ENCODE results near the gene KCND2. TPM values are rescaled to one million over a fixed set of nuclear protein-coding genes. Genes with fewer than 3 reads are reported as not detected.

KCND2 gene
- total RNA-seq, 1 experiment from 2014 or later = not detected

DNA sequence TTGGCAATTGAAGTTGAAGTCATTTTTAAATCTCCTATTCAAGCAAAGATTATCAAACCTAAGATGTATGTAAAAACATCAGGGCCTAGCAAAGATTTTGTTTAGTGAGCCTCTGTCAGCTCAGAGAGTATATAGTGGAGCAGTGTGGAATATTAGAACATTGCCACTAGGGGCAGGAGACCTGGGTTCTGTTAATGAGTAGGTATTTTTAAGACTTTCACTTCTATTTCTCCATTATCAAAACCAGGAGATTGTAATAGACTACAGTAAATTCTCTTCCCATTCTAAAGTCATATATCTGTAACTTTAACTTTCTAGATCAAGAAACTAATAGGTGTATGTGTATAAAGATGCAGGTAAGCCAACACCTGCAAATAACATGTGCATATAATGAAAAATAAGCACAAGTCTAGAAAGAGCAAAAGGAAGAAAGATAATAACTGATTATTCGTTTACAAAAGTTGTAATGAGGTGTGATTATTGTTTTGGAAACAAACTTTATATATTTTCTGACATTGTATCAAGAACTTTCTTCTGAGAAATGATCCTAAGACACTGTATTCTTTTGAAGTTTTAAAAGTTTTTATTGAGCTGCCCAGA, 64.4 kb downstream of the KCND2 start:
- no peak overlapping the region for H3K4me3 ChIP-seq
- peaks cover 5% of the 10 kb centered on the region; the same call in 1 of the 2 replicates for H3K27me3 ChIP-seq (replicated peaks)
- no peaks in the 10 kb centered on the region for H3K4me1 ChIP-seq (replicated peaks)
- H3K36me3 ChIP-seq = no peaks in the 10 kb centered on the region
- no peak for DNase-seq (ENCODE audit: low read depth in 1 of 2, low spot score in 2 of 2)
- no peaks in the 10 kb centered on the region for H3K9me3 ChIP-seq (replicated peaks)
- no peak overlapping the region for H3K27ac ChIP-seq

GRCh38 chr7:120344276-120344675, 71.3 kb downstream of the KCND2 start:
- no peaks in the 10 kb centered on the region for H3K9me3 ChIP-seq (replicated peaks)
- DNase-seq (ENCODE audit: low read depth in 1 of 2, low spot score in 2 of 2) = no peak
- no peaks in the 10 kb centered on the region for H3K36me3 ChIP-seq
- no peak overlapping the region for H3K4me3 ChIP-seq
- H3K4me1 ChIP-seq (replicated peaks) = no peaks in the 10 kb centered on the region
- H3K27ac ChIP-seq = no peak overlapping the region
- no peaks in the 10 kb centered on the region for H3K27me3 ChIP-seq (replicated peaks)

DNA sequence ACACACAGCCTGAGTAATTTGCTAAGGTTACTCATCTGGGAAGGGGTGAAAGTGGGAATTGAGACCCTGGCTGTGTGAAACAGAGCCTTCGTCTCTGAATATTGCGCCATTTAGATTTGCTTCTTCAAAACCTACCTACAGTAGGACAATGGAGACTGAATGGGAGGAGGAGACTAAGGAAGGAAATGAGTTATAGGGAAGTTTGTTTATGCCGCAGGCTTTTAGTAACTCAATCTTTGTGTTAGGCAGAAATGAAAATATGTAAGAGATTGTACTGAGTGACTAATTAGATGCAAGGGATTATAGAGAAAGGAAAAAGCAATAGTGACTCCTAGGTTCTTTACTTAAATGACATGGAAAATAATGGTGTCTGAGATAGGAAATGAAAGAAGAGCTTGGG, 80.2 kb downstream of the KCND2 start:
- no peaks in the 10 kb centered on the region for H3K9me3 ChIP-seq (replicated peaks)
- DNase-seq (ENCODE audit: low read depth in 1 of 2, low spot score in 2 of 2) = no peak
- H3K36me3 ChIP-seq = no peaks in the 10 kb centered on the region
- H3K4me1 ChIP-seq (replicated peaks) = no peaks in the 10 kb centered on the region
- no peaks in the 10 kb centered on the region for H3K27me3 ChIP-seq (replicated peaks)
- no peak overlapping the region for H3K4me3 ChIP-seq
- no peak overlapping the region for H3K27ac ChIP-seq

- no peaks in the 10 kb centered on the region for H3K27me3 ChIP-seq (replicated peaks)
- H3K27ac ChIP-seq = no peak overlapping the region
- no peaks in the 10 kb centered on the region for H3K36me3 ChIP-seq
- DNase-seq (ENCODE audit: low read depth in 1 of 2, low spot score in 2 of 2) = no peak
- no peak overlapping the region for H3K4me3 ChIP-seq
- H3K9me3 ChIP-seq (replicated peaks) = no peaks in the 10 kb centered on the region
- H3K4me1 ChIP-seq (replicated peaks) = no peaks in the 10 kb centered on the region
These were observed 87.9 kb downstream of the KCND2 start for GRCh38 chr7:120360918-120361317.

DNA sequence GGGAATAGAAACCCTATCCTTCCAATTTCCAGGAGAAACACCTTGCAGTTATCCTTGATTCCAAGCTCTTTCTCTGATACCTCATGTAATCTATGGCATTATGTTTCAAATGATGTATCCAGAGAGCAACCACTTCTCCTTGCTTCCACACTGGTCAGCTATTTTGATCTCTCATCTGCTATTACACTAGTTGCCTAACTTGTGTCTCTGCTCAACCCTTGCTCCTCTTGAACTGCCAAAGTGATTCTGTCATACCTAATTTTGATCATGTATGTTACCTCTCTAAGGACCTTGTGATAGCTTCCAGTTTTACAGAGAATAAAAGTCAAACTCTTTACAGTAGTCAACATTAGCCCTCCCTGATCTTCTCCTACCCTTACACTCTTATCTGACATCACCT, 90.4 kb downstream of the KCND2 start:
- Histone ChIP-seq H3K27me3 (replicated peaks) (peaks cover 7% of the 10 kb centered on the region; the same call in 1 of the 2 replicates), H3K9me3 (replicated peaks) (no peaks in the 10 kb centered on the region), H3K4me3 (no peak overlapping the region), H3K36me3 (no peaks in the 10 kb centered on the region), H3K27ac (no peak overlapping the region), H3K4me1 (replicated peaks) (no peaks in the 10 kb centered on the region)
- DNase-seq (ENCODE audit: low read depth in 1 of 2, low spot score in 2 of 2) = no peak

- Histone ChIP-seq H3K9me3 (replicated peaks) (no peaks in the 10 kb centered on the region), H3K4me1 (replicated peaks) (no peaks in the 10 kb centered on the region), H3K27me3 (replicated peaks) (peaks cover 7% of the 10 kb centered on the region; the same call in 1 of the 2 replicates), H3K27ac (no peak overlapping the region), H3K4me3 (no peak overlapping the region), H3K36me3 (no peaks in the 10 kb centered on the region)
- DNase-seq (ENCODE audit: low read depth in 1 of 2, low spot score in 2 of 2) = no peak
These were observed 98.0 kb downstream of the KCND2 start for GRCh38 chr7:120370954-120371353.

- no peaks in the 10 kb centered on the region for H3K27me3 ChIP-seq (replicated peaks)
- H3K36me3 ChIP-seq = no peaks in the 10 kb centered on the region
- H3K4me3 ChIP-seq = no peak overlapping the region
- H3K9me3 ChIP-seq (replicated peaks) = no peaks in the 10 kb centered on the region
- no peaks in the 10 kb centered on the region for H3K4me1 ChIP-seq (replicated peaks)
- DNase-seq (ENCODE audit: low read depth in 1 of 2, low spot score in 2 of 2) = no peak
- no peak overlapping the region for H3K27ac ChIP-seq
These were observed 100.2 kb downstream of the KCND2 start for GRCh38 chr7:120373174-120373573.

- no peaks in the 10 kb centered on the region for H3K27me3 ChIP-seq (replicated peaks)
- H3K27ac ChIP-seq = no peak overlapping the region
- no peak for DNase-seq (ENCODE audit: low read depth in 1 of 2, low spot score in 2 of 2)
- no peaks in the 10 kb centered on the region for H3K4me1 ChIP-seq (replicated peaks)
- H3K9me3 ChIP-seq (replicated peaks) = no peaks in the 10 kb centered on the region
- no peak overlapping the region for H3K4me3 ChIP-seq
- H3K36me3 ChIP-seq = no peaks in the 10 kb centered on the region
These were observed 121.6 kb downstream of the KCND2 start for GRCh38 chr7:120394595-120394994.

DNA sequence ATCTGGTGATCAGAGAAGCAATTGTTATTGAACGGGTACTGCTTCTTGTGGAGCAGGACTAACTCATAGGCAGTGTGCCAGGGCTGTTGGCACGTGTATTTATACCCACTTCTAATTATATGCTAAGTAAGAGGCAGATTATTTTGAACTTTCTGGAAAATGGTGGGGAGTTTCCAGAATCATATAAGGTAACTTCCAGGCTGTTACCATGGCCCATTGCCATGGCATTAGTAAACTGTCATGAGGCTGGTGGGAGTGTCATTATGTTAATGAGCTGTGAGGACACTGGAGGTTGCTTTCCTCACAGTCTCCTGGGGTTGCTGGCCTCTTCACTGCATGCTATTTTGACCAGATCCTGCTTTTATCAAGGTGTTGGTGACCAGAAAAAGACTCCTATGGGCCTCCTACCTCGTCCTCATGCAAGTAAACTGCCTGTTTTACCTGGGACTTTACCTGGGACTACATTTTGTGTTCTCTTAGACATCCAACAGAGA, 122.6 kb downstream of the KCND2 start:
- Histone ChIP-seq H3K4me3 (no peak overlapping the region), H3K27ac (no peak overlapping the region), H3K9me3 (replicated peaks) (no peaks in the 10 kb centered on the region), H3K36me3 (no peaks in the 10 kb centered on the region), H3K27me3 (replicated peaks) (no peaks in the 10 kb centered on the region), H3K4me1 (replicated peaks) (no peaks in the 10 kb centered on the region)
- DNase-seq (ENCODE audit: low read depth in 1 of 2, low spot score in 2 of 2) = no peak

DNA sequence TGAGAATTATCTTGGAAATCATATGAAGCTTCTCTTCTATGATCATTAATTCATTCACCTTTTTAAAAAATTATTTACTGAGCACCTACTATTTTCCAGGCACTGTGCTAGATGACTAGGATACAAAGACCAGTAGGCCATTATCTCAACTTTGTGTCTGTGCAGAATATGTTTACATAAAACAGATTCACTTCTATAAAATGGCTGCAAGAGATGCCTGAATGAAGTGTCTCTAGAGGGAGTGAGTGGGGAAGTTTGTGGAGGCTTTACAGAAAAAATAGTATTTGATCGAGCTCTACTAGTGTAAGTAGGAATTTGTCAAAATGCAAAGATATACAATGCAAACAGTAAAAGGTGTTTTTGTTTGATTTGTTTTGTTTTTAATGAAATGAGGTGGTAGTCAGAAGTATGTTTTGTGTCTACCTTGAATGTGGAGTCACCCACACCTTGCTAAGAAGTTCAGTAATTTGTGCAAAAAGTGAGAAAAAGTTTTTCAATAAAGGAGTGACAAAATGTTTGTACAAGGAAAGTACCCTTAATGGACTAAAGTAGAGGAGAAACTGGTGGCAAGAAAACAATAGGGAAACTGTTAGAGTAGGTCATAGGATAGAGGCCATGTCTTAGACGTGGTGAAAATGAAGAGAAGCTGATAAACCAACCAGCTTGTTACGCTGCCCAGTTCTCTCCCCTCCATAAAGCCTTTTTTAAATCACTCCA, 125.5 kb downstream of the KCND2 start:
- no peaks in the 10 kb centered on the region for H3K36me3 ChIP-seq
- H3K4me1 ChIP-seq (replicated peaks) = peaks cover 5% of the 10 kb centered on the region
- H3K27ac ChIP-seq = no peak overlapping the region
- H3K4me3 ChIP-seq = no peak overlapping the region
- no peaks in the 10 kb centered on the region for H3K9me3 ChIP-seq (replicated peaks)
- no peak for DNase-seq (ENCODE audit: low read depth in 1 of 2, low spot score in 2 of 2)
- no peaks in the 10 kb centered on the region for H3K27me3 ChIP-seq (replicated peaks)

DNA sequence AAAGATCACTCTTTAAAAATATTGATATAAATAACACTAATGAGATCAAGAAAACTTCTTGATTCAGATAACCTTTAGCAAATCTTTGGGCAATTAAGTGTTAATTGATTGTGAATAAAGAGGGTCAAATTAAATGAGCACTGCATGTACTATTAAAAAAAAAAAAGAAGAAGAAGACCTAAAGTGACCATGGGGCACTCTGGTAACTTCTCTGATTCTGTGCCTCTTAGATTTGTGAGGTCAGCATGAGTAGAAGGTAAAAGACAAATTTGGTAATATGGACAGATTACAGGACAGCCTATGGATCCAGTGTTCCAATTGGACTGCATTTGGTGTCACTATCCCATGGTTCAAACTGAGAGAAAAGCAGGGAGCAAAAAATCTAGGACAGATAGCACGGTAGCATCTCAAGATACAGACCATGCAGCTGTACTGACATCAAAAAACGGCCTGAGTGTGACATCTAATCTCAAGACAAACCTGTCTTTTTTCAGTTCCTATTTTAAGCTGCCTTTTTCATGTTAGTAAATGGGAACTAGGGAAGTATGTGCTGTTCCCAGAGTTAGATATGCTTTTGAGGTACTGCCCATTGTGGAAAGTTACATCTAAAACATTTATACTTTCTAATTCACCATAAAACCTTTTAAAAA, 128.0 kb downstream of the KCND2 start:
- no peaks in the 10 kb centered on the region for H3K9me3 ChIP-seq (replicated peaks)
- H3K27ac ChIP-seq = no peak overlapping the region
- no peaks in the 10 kb centered on the region for H3K27me3 ChIP-seq (replicated peaks)
- H3K4me1 ChIP-seq (replicated peaks) = peaks cover 5% of the 10 kb centered on the region
- H3K36me3 ChIP-seq = no peaks in the 10 kb centered on the region
- H3K4me3 ChIP-seq = no peak overlapping the region
- DNase-seq (ENCODE audit: low read depth in 1 of 2, low spot score in 2 of 2) = no peak

- H3K4me3 ChIP-seq = no peak overlapping the region
- no peaks in the 10 kb centered on the region for H3K36me3 ChIP-seq
- H3K27me3 ChIP-seq (replicated peaks) = no peaks in the 10 kb centered on the region
- H3K4me1 ChIP-seq (replicated peaks) = peaks cover 5% of the 10 kb centered on the region
- no peaks in the 10 kb centered on the region for H3K9me3 ChIP-seq (replicated peaks)
- H3K27ac ChIP-seq = 0 out of 2 replicates have a peak overlapping the region, but pooled peaks have one; percentile 15
- no peak for DNase-seq (ENCODE audit: low read depth in 1 of 2, low spot score in 2 of 2)
These were observed 129.2 kb downstream of the KCND2 start for GRCh38 chr7:120402079-120402767.

- Histone ChIP-seq H3K4me1 (replicated peaks) (peaks cover 5% of the 10 kb centered on the region), H3K36me3 (no peaks in the 10 kb centered on the region), H3K4me3 (no peak overlapping the region), H3K9me3 (replicated peaks) (no peaks in the 10 kb centered on the region), H3K27ac (no peak overlapping the region), H3K27me3 (replicated peaks) (no peaks in the 10 kb centered on the region)
- DNase-seq (ENCODE audit: low read depth in 1 of 2, low spot score in 2 of 2) = no peak
These were observed 129.8 kb downstream of the KCND2 start for GRCh38 chr7:120402801-120403200.

DNA sequence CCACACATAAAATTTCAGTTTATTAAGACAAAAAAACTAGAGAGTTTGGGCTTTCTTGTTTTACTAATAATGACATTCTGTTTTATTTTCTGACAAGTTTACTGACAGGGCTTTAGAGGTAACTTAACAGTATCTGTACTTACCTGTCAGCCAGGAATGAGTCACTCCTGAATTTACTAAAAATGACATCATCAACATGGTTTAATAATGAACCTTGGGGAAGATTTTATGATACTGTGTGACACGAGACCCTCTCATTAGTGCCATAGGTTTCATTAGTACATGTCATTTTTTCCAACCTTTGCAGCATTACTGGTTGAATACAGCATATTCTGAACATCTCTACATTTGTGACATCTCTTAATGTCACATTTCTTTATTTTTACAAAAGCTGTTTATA, 131.1 kb downstream of the KCND2 start:
- Histone ChIP-seq H3K27me3 (replicated peaks) (no peaks in the 10 kb centered on the region), H3K27ac (no peak overlapping the region), H3K4me1 (replicated peaks) (peaks cover 5% of the 10 kb centered on the region), H3K36me3 (no peaks in the 10 kb centered on the region), H3K9me3 (replicated peaks) (no peaks in the 10 kb centered on the region), H3K4me3 (no peak overlapping the region)
- DNase-seq (ENCODE audit: low read depth in 1 of 2, low spot score in 2 of 2) = no peak
